T-helper 2 cell treated with Interferon-gamma antibody and Interleukin-4, amounts not matched to agents 100 ng/mL and 5 ng/mL, for 36 hours (primary cell): ENCODE data around the gene RCC2. TPM values are rescaled to one million over a fixed set of nuclear protein-coding genes. Genes with fewer than 3 reads are reported as not detected.
"Not testable (repeated sequence)": the region's sequence is repeated elsewhere in the genome, so short reads cannot be mapped to it uniquely, and the experiment has no call there.

ENCODE experiments used
- intact Hi-C: fragments of 100-400 bp; cut with micrococcal nuclease; formaldehyde crosslinking; loops from one replicate; pipeline ENCODE4 v1.15.1; 2023
- total RNA-seq: library from RNA; stranded (reverse); gene quantifications from 2 replicates; pipeline ENCODE4 v1.2.3, GENCODE V29; 2022

Gene RCC2
- 140 and 142 TPM in 2 replicates for total RNA-seq

DNA sequence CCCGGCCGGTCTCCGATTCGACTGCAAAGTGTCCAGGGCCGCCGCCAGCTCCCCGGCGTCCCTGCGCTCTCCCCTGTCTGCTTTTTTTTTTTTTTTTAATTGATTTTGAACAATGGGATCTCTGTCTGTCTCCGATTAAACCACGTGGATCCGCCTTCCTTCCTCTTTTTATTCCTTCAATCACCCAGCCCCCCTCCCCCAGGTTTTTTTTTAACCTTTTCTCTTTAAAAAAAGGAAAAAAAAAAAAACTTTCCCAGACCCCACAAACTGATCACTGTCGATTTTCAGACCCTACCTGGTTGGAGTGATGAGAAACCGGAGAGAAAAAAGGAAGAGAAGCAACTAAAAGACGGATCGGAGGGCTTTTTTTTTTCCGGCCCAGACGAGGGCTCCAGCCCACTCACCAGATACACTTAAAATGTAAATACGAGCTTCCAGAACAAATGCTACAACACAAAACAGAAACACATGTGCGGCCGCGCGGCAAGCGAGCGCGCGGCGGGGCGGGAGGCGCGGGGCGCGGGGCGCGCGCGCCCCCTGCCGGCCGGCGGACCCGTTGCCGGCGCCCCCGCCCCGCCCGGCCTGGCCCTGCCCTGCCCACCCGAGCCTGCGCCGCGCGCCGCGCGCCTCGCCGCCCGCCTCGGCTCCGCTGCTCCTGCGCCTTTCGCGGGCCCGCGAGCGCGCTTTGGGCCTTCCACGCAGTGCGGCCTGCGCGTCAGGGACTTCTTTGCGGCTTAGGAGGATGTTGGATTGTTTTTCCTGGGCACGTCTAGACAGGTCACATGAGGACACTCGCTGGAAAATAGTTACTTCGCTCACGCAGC, at the start of gene RCC2:
Gene RCC2, minus strand, starts transcription at position 428 of the 824 bp plus-strand sequence. CDS start 1,163 bp downstream, outside the sequence.
- intact Hi-C loops: loop anchor here (10.0 kb wide), 1 partner anchor 1825 kb away; the partner anchor contains the start of gene DDI2

GRCh38 chr1:17486242-17486641, 46.8 kb upstream of the RCC2 start:
- intact Hi-C loops: no loop called here

DNA sequence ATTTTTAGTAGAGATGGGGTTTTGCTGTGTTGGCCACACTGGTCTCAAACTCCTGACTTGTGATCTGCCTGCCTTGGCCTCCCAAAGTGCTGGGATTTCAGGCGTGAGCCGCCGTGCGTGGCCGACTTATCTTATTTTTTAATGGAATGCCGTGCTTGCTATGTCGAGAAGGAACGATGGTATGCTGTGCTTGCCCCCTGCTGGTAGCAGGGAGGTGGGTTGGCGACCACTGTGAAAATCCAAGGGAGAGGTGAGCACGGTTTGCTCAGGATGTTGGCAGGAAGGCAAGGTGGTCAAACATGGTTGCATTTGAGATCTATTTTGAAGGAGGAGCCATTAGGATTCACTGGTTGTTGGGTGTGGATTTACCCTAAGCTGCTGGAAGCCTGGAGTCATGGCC, 45.8 kb upstream of the RCC2 start:
- intact Hi-C loops: no loop called here

- intact Hi-C loops: not testable (repeated sequence)
Measured at GRCh38 chr1:17481981-17482380, 42.5 kb upstream of the RCC2 start.

DNA sequence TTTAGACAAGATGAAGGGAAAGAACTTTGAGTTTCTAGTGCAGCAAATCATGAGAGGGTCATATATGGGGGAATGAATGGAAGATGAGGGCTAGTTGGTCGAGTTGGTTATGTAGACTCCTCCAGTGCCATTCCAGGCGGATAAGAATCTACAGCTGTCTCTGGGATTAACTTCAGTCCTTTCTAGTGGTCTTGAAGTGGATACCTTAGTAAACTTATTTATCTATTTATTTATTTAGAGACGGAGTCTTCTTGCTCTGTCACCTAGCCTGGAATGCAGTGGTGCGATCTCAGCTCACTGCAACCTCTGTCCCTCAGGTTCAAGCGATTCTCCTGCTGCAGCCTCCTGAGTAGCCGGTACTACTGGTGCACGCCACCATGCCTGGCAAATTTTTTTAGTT, 41.4 kb upstream of the RCC2 start:
- intact Hi-C loops: no loop called here

GRCh38 chr1:17475752-17476151, 36.3 kb upstream of the RCC2 start:
- intact Hi-C loops: no loop called here

- intact Hi-C loops: not testable (repeated sequence)
Measured at GRCh38 chr1:17474836-17475555, 35.5 kb upstream of the RCC2 start.

DNA sequence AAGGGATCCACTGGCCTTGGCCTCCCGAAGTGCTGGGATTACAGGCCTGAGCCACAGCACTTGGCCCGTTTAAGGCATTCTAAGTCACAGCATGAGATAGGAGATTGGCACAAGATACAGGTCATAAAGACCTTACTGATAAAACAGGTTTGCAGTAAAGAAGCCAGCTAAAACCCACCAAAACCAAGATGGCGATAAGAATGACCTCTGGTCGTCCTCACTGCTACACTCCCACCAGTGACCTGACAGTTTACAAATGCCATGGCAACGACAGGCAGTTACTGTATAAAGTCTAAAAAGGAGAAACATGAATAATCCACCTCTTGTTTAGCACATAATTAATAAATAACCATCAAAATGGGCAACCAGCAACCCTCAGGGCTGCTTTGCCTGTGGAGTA, 33.3 kb upstream of the RCC2 start:
- intact Hi-C loops: no loop called here

GRCh38 chr1:17471393-17471792, 31.9 kb upstream of the RCC2 start:
- intact Hi-C loops: no loop called here

DNA sequence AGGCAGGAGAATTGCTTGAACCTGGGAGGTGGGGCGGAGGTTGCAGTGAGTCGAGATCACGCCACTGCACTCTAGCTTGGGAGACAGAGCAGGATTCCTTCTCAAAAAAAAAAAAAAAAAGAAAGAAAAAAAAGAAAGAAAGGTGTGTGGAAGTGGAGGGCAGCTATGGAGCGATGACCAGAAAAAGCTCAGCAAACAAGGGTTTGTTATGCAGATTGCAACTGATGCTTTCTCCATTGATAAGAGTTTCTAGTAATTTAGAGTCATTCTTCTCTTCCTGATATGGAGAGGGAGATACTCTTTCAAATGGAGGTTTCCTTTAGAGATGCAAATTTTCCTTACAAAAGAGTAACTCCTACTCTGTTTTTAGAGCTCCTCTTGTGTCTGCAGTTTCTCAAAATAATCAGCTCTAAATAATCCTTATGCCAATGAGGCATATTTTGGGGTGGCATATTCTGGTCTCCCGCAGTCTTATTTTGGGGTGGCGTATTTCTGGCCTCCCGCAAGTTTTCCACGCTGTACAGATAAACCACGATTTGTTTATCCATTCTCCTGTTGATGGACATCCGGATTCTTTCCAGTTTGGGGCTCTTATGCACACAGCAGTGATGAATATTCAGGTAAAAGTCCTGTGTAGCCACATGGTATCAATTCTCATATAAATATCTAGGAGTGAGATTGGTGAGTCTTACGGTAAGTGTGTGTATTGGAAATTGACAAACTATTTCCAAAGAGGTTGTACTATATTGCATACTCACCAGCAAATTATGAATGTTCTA, 30.7 kb upstream of the RCC2 start:
- intact Hi-C loops: no loop called here

DNA sequence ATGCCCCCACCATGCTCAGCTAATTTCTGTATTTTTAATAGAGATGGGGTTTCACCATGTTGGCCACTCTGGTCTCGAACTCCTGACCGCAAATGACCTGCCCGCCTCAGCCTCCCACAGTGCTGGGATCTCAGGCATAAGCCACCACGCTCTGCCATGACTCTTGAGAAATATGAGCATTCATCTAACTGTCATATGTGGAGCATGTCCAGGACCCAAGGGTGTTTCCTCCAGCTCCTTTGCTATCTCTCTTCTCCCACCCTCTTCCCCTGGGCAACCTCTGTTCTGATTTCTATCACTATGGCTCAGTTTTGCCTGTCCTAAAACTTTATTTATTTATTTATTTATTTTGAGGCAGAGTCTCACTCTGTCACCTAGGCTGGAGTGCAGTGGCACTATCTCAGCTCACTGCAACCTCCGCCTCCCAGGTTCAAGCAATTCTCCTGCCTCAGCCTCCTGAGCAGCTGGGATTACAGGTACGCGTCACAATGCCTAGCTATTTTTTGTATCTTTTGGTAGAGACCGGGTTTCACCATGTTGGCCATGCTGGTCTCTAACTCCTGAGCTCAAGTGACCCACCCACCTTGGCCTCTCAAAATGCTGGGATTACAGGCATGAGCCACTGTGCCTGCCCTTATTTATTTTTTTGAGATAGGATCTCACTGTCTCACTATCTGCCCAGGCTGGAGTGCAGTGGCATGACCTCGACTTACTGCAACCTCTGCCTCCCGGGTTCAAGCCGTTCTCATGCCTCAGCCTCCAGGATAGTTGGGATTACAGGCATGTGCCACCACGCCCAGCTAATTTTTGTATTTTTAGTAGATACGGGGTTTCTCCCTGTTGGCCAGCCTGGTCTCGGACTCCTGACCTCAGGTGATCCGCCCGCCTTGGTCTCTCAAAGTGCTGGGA, 29.1 kb upstream of the RCC2 start:
- intact Hi-C loops: not testable (repeated sequence)

DNA sequence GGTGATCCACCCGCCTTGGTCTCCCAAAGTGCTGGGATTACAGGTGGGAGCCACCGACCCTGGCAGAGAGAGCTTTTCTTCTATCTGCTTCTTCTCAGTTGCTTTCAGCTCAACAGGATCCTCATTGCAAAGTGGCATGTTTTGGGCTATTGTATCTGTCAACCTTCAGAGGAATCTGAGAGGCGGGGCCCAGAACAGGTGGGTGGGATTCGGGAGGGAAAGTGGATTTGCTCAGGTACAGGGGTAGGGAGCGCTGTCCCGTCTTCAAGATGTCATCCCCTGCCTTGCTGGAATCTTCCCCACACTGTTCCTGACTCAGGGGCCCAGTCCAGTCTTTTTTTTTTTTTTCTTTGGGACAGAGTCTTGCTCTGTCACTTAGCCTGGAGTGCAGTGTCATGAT, 26.9 kb upstream of the RCC2 start:
- intact Hi-C loops: no loop called here

- intact Hi-C loops: no loop called here
Measured at GRCh38 chr1:17465228-17465627, 25.8 kb upstream of the RCC2 start.

DNA sequence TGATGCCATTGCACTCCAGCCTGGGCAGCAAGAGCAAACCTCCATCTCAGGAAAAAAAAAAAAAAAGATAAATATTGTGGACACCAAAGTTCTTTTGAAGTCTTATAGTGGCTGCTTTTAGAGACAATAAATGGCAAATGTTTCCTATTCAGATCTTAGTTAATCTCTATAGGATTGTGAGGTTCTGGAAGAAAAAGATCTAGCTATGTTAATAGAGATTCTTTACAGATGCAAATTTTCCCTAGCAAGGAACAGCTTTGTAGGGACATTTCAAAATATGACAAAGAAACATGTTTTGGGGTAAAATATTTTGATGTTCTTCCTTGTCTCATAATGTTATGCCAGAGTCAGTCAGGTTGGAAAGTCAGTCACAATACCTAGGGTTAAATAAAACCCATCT, 24.5 kb upstream of the RCC2 start:
- intact Hi-C loops: no loop called here

GRCh38 chr1:17462669-17463068, 23.2 kb upstream of the RCC2 start:
- intact Hi-C loops: no loop called here

- intact Hi-C loops: no loop called here
Measured at GRCh38 chr1:17460219-17460618, 20.7 kb upstream of the RCC2 start.

DNA sequence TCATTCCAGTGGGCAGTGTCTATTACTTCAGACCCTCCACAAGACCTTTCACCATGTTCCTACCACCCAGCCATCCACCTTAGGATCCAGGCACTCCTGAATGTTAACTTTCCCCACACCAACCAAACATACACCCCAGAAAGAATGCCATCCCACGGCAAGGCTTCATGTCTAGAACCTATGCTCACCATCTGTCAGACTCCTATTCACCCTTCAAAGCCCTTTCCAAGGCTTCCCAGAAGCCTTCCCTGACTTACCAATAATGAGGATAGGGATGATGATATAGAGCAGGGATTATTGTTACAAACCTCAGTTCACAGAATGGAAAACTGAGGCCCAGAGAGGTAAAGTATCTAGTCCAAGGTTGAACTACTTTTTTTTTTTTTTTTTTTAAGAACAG, 19.3 kb upstream of the RCC2 start:
- intact Hi-C loops: no loop called here

- intact Hi-C loops: no loop called here
Measured at GRCh38 chr1:17452686-17453085, 13.2 kb upstream of the RCC2 start.

DNA sequence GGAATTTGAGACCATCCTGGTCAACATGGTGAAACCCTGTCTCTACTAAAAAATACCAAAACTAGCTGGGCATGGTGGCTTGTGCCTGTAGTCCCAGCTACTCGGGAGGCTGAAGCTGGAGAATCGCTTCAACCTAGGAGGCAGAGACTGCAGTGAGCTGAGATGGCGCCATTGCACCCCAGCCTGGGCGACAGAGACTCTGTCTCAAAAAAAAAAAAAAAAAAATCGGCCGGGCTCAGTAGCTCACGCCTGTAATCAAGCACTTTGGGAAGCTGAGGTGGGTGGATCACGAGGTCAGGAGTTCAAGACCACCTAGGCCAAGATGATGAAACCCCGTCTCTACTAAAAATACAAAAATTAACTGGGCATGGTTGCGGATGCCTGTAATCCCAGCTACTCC, 12.7 kb upstream of the RCC2 start:
- intact Hi-C loops: not testable (repeated sequence)

DNA sequence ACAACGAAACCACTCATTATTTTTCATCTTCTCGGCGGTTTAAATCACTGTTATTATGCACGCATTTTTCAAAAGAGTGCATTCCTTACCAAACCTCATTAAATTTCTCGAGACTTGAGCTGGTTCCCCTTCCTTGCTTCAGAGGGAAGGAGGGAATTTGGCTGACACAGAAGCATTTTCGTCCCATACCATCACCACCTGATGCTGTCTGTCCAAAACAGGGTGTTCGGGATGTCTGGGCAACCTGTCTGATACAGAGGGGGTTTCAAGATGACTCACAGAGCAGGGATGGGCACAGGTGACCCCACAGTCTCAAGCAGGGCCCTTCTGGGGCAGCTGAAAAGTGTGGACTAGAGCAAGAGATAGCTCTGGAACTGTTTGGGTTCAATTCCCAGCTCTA, 12.3 kb upstream of the RCC2 start:
- intact Hi-C loops: no loop called here

DNA sequence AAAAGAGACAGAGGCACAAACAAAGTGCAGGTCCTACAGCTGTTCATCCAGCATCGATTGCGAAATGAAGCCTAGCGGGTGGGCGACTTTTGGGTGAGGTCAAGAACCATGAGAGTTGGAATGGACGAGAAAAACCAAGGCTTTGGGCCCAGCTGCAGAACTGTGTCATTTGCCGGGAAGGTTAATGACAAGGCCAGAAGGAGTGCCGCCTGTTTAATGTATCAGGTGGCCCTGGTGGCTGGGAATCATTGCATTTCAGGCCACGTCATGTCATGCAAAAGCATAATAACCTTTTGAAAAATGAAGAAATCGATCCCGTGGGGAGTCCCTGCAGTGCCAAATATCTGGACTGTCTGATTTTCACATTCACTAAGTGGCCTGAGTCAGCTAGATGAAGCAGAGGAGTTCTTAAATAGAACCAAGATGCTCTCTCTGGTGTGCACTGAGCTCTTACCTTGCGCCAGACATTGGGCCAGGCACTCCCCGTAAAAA, 8.1 kb upstream of the RCC2 start:
- intact Hi-C loops: no loop called here
